Measurements from ENCODE around the gene PRDX5. TPM values are rescaled to one million over a fixed set of nuclear protein-coding genes. Genes with fewer than 3 reads are reported as not detected.
A peak's percentile ranks its signal among the peaks of the same experiment; 100 is the strongest.

The PRDX5 gene
- total RNA-seq: 100 to 1,000 TPM; 125 to 163 TPM

GRCh38 chr11:64317961-64318765, at the start of gene PRDX5:
Gene PRDX5, plus strand, starts transcription at chr11:64318121. Its CDS starts 95 bp downstream, at chr11:64318216.
- CTCF ChIA-PET: interaction anchor here (0.8 to 3.5 kb wide), 25 partner anchors 9 to 370 kb away, joined by 3 to 140 read pairs (median 6); partner anchors contain the start of genes CATSPERZ, CCDC88B, ESRRA and FERMT3
- H3K4me1 Mint-ChIP-seq: peaks cover 40% of the 10 kb centered on the region
- H3K27ac Mint-ChIP-seq: peak within 1 kb of the TSS; percentile 100
- H3K4me3 Mint-ChIP-seq: peak within 1 kb of the TSS; percentile 95
- peaks cover 22% of the 10 kb centered on the region for H3K36me3 Mint-ChIP-seq
- H3K27me3 Mint-ChIP-seq: no peaks in the 10 kb centered on the region
- no peaks in the 10 kb centered on the region for H3K9me3 Mint-ChIP-seq (ENCODE audit: low read depth)
- ATAC-seq (peak; percentile 84), DNase-seq (peak; percentile 97)

GRCh38 chr11:64268893-64269539, 48.9 kb upstream of the PRDX5 start:
- no peaks in the 10 kb centered on the region for H3K9me3 Mint-ChIP-seq (ENCODE audit: low read depth)
- H3K36me3 Mint-ChIP-seq: peaks cover 4% of the 10 kb centered on the region
- peaks cover 31% of the 10 kb centered on the region for H3K4me1 Mint-ChIP-seq
- ATAC-seq: peak; percentile 28
- peak overlapping the region; percentile 96 for H3K27ac Mint-ChIP-seq
- CTCF ChIA-PET: interaction anchor here (1.0 to 6.1 kb wide), 11 partner anchors 16 to 83 kb away, joined by 3 to 104 read pairs (median 7); partner anchors contain the start of genes BAD, CATSPERZ, ESRRA and FERMT3
- H3K4me3 Mint-ChIP-seq: peak overlapping the region; percentile 89
- H3K27me3 Mint-ChIP-seq: no peaks in the 10 kb centered on the region
- DNase-seq: peak; percentile 86

- DNase-seq (peak; percentile 98), ATAC-seq (peak; percentile 71)
- Mint-ChIP-seq H3K4me1 (peaks cover 31% of the 10 kb centered on the region), H3K27me3 (no peaks in the 10 kb centered on the region), H3K27ac (peak overlapping the region; percentile 96), H3K9me3 (ENCODE audit: low read depth) (no peaks in the 10 kb centered on the region), H3K36me3 (peaks cover 4% of the 10 kb centered on the region), H3K4me3 (peak overlapping the region; percentile 89)
- CTCF ChIA-PET: interaction anchor here (1.0 to 6.1 kb wide), 15 partner anchors 15 to 84 kb away, joined by 3 to 104 read pairs (median 7); partner anchors contain the start of genes BAD, CATSPERZ, ESRRA and FERMT3
Observed at GRCh38 chr11:64269540-64270220, 48.2 kb upstream of the PRDX5 start.

- H3K27ac Mint-ChIP-seq: no peak overlapping the region
Observed at GRCh38 chr11:64275031-64275800, 42.7 kb upstream of the PRDX5 start.

GRCh38 chr11:64275841-64276240, 42.1 kb upstream of the PRDX5 start:
- no peak for DNase-seq
- Mint-ChIP-seq H3K27ac (no peak overlapping the region), H3K4me3 (no peak overlapping the region), H3K27me3 (no peaks in the 10 kb centered on the region), H3K9me3 (ENCODE audit: low read depth) (no peaks in the 10 kb centered on the region), H3K36me3 (peaks cover 7% of the 10 kb centered on the region), H3K4me1 (peaks cover 14% of the 10 kb centered on the region)
- ATAC-seq: no peak
- CTCF ChIA-PET: interaction anchor here (1.0 to 3.0 kb wide), 4 partner anchors 11 to 28 kb away, joined by 3 to 12 read pairs (median 6); partner anchors contain the start of gene PLCB3

More at GRCh38 chr11:64275031-64275800, 42.7 kb upstream of the PRDX5 start:
- Mint-ChIP-seq H3K9me3 (ENCODE audit: low read depth) (no peaks in the 10 kb centered on the region), H3K27me3 (no peaks in the 10 kb centered on the region), H3K4me1 (peaks cover 16% of the 10 kb centered on the region), H3K4me3 (no peak overlapping the region), H3K36me3 (peaks cover 7% of the 10 kb centered on the region)
- DNase-seq (no peak), ATAC-seq (no peak)
- CTCF ChIA-PET: interaction anchor here (1.0 to 3.0 kb wide), 4 partner anchors 24 to 174 kb away, joined by 3 to 12 read pairs (median 6); partner anchors contain the start of gene PLCB3

GRCh38 chr11:64276653-64277431, 41.1 kb upstream of the PRDX5 start:
- Mint-ChIP-seq H3K4me1 (peaks cover 14% of the 10 kb centered on the region), H3K4me3 (no peak overlapping the region), H3K27me3 (no peaks in the 10 kb centered on the region), H3K27ac (no peak overlapping the region), H3K36me3 (peaks cover 11% of the 10 kb centered on the region), H3K9me3 (ENCODE audit: low read depth) (no peaks in the 10 kb centered on the region)
- ATAC-seq (no peak), DNase-seq (no peak)
- CTCF ChIA-PET: interaction anchor here (1.3 to 3.0 kb wide), 3 partner anchors 10 to 55 kb away, joined by 3 to 12 read pairs (median 3); partner anchors contain the start of gene PLCB3

- H3K4me3 Mint-ChIP-seq: no peak overlapping the region
- no peak for DNase-seq
- peaks cover 15% of the 10 kb centered on the region for H3K4me1 Mint-ChIP-seq
- H3K27ac Mint-ChIP-seq: peak overlapping the region; percentile 44
- no peaks in the 10 kb centered on the region for H3K9me3 Mint-ChIP-seq (ENCODE audit: low read depth)
- CTCF ChIA-PET: interaction anchor here (1.0 to 1.5 kb wide), 3 partner anchors 18 to 29 kb away, joined by 3 to 4 read pairs (median 3); no protein-coding TSS in a partner anchor
- H3K36me3 Mint-ChIP-seq: peaks cover 15% of the 10 kb centered on the region
- H3K27me3 Mint-ChIP-seq: no peaks in the 10 kb centered on the region
- ATAC-seq: no peak
Observed at GRCh38 chr11:64278576-64279190, 39.2 kb upstream of the PRDX5 start.

GRCh38 chr11:64281957-64282770, 35.8 kb upstream of the PRDX5 start:
- DNase-seq (no peak), ATAC-seq (no peak)
- Mint-ChIP-seq H3K9me3 (ENCODE audit: low read depth) (no peaks in the 10 kb centered on the region), H3K27ac (no peak overlapping the region), H3K4me3 (no peak overlapping the region), H3K4me1 (peaks cover 21% of the 10 kb centered on the region), H3K27me3 (no peaks in the 10 kb centered on the region), H3K36me3 (peaks cover 12% of the 10 kb centered on the region)
- CTCF ChIA-PET: interaction anchor here (1.2 to 15.2 kb wide), 6 partner anchors 10 to 280 kb away, joined by 3 to 188 read pairs (median 6); partner anchors contain the start of genes CATSPERZ, ESRRA and PLCB3

GRCh38 chr11:64283092-64283491, 34.8 kb upstream of the PRDX5 start:
- CTCF ChIA-PET: interaction anchor here (1.2 to 15.2 kb wide), 8 partner anchors 11 to 281 kb away, joined by 3 to 188 read pairs (median 4); partner anchors contain the start of genes CATSPERZ, ESRRA, PLCB3 and PRDX5
- H3K4me3 Mint-ChIP-seq: no peak overlapping the region
- H3K27me3 Mint-ChIP-seq: no peaks in the 10 kb centered on the region
- H3K27ac Mint-ChIP-seq: peak overlapping the region; percentile 33
- H3K9me3 Mint-ChIP-seq (ENCODE audit: low read depth): no peaks in the 10 kb centered on the region
- no peak for ATAC-seq
- no peak for DNase-seq
- peaks cover 11% of the 10 kb centered on the region for H3K36me3 Mint-ChIP-seq
- H3K4me1 Mint-ChIP-seq: peaks cover 18% of the 10 kb centered on the region

GRCh38 chr11:64284048-64284961, 33.6 kb upstream of the PRDX5 start, which contains the start of gene BAD:
Gene BAD, minus strand, starts transcription at chr11:64284665. Its CDS starts 297 bp downstream, at chr11:64284368.
- ATAC-seq: peak; percentile 85
- peak within 1 kb of the TSS; percentile 79 for H3K4me3 Mint-ChIP-seq
- CTCF ChIA-PET: interaction anchor here (1.1 to 15.2 kb wide), 10 partner anchors 12 to 284 kb away, joined by 3 to 188 read pairs (median 8); partner anchors contain the start of genes CATSPERZ, ESRRA, FERMT3 and PLCB3

More at GRCh38 chr11:64284048-64284961, 33.6 kb upstream of the PRDX5 start, which contains the start of gene BAD:
- peak within 1 kb of the TSS; percentile 89 for H3K27ac Mint-ChIP-seq
- H3K9me3 Mint-ChIP-seq (ENCODE audit: low read depth): no peaks in the 10 kb centered on the region
- H3K36me3 Mint-ChIP-seq: peaks cover 8% of the 10 kb centered on the region
- H3K27me3 Mint-ChIP-seq: no peaks in the 10 kb centered on the region
- DNase-seq: peak; percentile 96
- H3K4me1 Mint-ChIP-seq: peaks cover 18% of the 10 kb centered on the region

Data from activated CD8-positive, alpha-beta memory T cell treated with anti-CD3 and anti-CD28 coated beads, Interleukin-2, amount 10 ng/mL, durations not matched to agents 7 days and 5 days (primary cell).